Ureter (tissue), 1 donor: ENCODE results near the gene LCE1D. TPM values are rescaled to one million over a fixed set of nuclear protein-coding genes. Genes with fewer than 3 reads are reported as not detected.

Experiments used
- DNase-seq: peaks from one replicate; pipeline ENCODE4 v3.0.0-alpha.2; 2020; ENCODE audit warnings: low spot score
- total RNA-seq: library from RNA; stranded (reverse); gene quantifications from one replicate; pipeline ENCODE4 v1.2.4, GENCODE V29; 2023
- donor health status: DM: yes; HTN: yes; CAD: no.

The LCE1D gene, protein sequence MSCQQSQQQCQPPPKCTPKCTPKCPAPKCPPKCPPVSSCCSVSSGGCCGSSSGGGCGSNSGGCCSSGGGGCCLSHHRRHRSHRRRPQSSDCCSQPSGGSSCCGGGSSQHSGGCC
- not detected for total RNA-seq

DNA sequence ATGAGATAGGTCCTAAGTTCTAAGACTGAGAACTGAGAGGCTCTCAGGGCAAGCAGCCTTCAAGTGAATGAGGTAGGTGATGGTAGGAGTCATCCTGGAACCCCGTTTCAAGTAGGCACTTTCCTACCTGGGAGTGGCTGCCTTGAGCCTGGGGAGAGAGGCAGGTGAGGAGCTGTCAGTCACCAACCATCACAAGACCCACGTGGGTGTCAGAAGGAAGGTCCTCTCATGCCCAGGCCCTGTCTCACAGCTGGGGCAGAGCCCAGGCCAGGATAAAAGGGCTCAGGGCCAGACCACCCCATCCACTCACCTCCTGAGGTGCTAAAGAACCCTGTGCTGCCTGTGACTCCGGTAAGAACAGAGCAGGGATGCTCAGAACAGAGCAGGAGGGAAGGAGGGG, at the start of gene LCE1D:
TSS of gene LCE1D (plus strand) at position 301 of the 400 bp plus-strand sequence. CDS start 1,074 bp downstream, outside the sequence.
- DNase-seq, result no peak

DNA sequence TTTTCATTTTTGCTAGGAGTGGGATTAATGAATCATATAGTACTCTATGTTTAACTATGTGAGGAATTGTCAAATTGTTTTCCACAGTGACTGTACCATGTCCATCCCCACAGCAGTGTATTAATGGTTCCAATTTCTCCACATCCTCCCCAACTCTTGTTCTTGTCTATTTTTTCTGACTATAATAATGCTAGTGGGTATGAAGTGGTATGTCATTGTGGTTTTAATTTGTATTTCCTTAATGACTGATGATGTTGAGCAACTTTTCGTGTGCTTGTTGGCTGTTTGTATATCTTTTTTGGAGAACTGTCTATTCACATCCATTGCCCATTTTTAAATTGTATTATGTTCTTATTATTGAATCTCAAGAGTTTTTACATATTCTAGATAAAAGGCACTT, 48.7 kb upstream of the LCE1D start:
- no peak for DNase-seq

DNA sequence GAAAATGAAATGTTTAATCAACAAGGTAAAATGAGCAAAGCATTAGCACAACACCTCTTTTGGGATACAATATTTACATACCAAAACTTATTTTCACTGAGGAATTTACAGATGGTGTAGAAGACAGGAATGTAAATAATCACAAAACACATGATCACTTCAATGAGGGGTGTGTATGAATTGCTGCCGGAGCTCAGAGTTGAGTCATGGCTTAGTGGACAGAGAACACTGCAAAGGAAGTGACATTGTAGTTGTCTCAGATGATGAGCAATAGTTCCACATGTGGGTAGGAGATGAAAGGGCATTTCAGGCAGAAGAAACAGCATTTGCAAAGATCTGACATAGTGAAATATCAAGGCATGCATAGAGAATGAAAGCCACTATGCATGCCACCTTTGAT, 44.3 kb upstream of the LCE1D start:
- no peak for DNase-seq

DNA sequence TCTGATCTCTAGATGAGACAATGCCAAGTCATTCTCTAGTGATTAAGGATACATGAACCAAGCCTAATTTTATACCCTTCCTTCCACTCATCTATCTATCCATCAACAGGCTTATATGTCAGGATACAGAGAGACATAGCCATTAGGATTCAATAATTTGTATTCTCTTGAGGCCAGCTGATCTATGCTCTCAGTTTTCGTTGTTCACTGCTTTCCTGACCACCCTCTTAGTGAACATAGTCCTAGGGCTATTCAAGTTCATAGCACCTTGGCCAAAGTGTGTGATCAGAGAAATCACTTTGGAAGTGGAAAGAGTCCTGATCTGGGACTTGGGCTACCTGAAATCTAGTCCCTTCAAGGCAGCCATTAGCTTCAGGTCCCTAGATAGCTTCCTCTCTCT, 42.9 kb upstream of the LCE1D start:
- DNase-seq, result no peak

DNA sequence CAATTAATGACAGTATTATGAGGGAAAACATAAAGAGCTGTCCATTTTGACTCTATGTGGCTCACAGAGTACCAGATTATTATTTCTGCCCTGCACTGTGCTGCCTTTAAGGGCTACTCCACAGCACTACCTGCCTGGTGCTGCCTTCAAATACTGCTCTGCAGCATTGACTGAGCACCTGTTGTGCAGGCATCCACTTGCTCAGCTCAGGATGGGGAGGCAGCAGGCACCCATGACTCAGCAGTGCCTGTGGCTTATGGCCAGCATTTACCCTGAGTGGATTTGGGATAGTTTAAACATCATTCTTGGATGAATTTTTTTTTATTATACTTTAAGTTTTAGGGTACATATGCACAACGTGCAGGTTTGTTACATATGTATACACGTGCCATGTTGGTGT, 39.6 kb upstream of the LCE1D start:
- no peak for DNase-seq

DNA sequence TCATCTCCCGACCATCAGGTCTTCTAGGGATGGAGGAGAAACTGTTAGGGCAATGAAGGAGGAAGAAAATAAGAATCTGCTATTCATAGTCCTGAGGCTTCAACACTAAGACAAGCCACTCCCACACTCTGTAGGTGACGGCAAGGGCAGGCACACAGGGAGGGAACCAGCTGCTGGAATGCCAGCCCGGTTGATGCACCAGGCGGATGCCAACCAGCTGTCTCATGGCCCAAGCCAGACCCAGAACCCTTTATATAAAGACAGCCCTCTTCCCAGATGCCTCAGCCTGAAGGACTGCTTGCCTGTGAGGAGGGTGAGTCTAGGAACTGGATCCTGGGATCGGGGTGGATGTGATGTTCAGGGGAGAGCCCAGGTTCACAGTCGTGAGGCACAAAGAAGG, 38.8 kb upstream of the LCE1D start, which contains the start of gene KPRP:
TSS of gene KPRP (plus strand) at position 279 of the 400 bp plus-strand sequence. CDS start 1,564 bp downstream, outside the sequence.
- no peak for DNase-seq

DNA sequence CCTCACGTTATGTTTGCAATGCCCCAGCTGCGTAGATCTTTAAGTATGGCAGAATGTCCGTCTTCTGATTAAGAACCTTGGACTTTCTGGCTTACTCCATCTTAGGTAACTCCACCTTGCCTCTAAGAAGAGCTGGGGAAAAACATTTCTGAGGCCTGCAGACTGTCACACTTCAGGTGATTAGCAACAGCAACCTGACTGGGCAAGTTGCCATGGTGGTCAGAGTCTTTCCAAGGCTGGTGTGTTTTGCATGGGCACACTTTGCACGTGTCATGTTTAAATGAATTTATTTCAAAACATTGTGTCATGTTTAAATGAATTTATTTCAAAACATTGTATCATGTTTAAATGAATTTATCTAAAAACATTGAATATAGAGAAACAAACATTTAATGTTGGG, 37.9 kb upstream of the LCE1D start:
- DNase-seq, result no peak

DNA sequence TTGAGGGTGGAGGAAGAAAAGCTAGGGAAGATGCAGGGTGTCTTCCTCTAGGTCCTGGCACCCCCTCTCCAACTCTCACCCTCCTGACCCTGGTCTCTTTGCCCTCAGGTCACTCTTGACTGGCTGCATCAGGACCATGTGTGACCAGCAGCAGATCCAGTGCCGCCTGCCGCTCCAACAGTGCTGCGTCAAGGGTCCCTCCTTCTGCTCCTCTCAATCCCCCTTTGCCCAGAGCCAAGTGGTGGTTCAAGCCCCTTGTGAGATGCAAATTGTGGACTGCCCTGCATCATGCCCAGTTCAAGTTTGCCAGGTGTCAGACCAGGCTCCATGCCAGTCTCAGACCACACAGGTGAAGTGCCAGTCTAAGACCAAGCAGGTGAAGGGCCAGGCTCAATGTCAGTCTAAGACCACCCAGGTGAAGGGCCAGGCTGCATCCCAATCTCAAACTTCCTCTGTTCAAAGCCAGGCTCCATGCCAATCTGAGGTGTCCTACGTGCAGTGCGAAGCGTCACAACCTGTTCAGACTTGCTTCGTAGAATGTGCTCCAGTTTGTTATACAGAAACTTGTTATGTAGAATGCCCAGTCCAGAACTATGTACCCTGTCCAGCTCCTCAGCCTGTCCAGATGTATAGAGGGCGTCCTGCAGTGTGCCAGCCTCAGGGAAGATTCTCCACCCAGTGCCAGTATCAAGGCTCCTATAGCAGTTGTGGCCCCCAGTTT, 36.9 kb upstream of the LCE1D start:
- peak; percentile 73 for DNase-seq

DNA sequence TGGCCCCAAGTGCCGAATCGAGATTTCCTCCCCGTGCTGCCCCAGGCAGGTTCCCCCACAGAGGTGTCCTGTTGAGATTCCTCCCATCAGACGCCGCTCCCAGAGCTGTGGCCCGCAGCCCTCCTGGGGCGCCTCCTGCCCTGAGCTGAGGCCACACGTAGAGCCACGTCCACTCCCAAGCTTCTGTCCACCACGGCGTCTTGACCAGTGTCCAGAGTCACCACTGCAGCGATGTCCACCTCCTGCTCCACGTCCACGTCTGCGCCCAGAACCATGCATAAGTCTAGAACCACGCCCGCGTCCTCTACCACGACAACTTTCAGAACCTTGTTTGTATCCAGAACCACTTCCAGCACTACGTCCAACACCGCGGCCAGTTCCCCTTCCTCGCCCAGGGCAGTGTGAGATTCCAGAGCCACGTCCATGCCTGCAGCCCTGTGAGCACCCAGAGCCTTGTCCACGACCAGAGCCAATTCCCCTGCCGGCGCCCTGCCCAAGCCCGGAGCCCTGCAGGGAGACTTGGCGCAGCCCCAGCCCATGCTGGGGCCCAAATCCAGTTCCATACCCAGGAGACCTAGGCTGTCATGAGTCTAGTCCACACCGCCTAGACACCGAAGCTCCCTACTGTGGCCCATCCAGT, 35.9 kb upstream of the LCE1D start:
- DNase-seq, result no peak

DNA sequence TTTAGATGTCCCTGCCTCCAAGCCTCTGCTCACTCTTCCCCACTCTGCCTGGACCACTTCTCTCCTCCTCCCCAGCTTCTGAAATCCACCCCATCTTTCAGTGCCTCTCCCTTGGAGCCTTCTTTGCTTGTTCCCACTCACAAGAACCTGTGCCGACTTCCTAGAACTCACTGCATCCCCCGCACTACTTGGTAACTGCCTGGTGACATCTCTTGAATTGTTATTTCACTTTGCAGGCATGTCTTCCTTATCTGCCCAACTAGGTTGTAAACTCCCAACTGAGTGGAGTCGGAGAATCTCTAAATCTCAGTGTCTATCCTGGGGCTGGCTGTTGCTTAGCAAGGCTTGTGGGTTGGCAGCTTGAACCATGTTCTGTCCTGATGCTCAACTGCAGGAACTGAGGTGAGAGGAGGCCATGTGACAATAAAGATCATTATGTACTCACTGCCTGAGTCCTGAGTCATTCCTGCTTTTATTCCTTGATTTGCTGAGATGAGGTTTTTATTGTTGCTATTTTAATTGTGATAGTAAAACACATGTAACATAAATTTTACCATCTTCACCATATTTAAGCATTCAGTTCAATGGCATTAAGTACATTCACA, 34.8 kb upstream of the LCE1D start:
- no peak for DNase-seq

DNA sequence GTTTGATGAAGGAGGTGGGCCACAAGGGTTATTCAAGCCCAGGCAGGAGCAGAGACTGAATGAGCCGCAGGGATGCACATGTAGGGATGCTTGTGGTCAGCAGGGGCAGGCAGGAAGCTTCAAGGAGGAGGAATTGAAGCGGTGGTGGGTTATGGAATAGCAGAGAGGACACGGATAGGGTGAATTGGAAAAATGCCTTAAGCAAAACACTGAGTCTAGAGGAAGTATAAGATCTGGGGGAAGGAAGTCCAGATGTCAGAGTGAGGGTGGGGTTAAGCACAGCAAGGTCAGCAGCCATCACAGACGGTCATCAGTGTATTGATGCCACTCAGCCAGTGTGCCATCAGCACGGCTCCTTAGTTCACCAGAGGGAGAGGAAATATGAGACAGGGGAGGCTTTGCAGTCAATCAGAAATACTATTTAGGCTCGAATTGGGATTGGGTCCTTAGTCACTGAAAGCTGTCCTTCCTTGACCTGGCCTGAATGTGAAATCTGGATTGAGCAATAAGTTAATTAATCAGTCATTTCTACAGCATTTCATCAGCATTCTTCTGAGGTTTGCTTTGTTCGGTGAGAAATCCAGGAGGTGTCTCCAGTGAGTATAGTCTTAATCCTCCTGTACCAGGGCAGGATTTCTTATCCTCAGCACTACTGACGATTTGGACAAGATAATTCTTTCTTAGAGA, 27.5 kb upstream of the LCE1D start:
- no peak for DNase-seq

DNA sequence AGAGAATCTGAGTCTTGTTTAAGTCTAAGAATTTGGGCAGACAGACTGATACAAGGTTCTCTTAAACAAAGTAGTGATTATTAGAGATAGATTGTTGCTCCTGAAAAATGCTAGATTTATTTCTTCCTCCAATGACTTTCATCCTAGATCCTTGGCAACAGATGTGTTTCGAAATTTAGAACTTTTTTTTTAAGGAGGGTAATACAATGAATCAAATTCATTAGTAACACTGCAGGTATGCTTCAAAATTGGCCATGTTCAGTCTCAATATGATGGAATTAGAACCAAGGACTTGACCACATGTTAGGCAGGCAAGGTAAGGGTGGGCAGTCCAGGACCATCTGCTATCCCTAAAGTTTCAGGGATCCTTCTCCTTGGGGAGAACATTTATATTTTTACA, 26.1 kb upstream of the LCE1D start:
- no peak for DNase-seq

DNA sequence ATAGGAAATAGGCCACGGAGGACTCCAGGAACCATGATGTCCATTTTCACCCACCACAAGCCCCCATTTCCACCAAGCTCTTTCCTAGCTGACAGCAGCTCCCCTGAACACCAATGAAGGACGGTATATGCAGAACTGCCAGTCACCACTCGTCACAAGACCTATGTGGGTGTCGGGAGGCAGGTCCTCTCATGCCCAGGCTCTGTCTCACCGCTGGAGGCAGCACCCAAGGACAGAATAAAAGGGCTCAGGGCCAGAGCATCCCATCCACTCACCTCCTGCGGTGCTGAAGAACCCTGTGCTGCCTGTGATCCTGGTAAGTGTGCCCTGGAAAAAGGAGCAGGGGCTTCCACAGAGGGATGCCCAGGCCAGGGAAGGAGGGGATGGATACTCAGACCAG, 21.6 kb upstream of the LCE1D start, which contains the start of gene LCE1F:
TSS of gene LCE1F (plus strand) at position 266 of the 400 bp plus-strand sequence. CDS start 1,232 bp downstream, outside the sequence.
- no peak for DNase-seq

DNA sequence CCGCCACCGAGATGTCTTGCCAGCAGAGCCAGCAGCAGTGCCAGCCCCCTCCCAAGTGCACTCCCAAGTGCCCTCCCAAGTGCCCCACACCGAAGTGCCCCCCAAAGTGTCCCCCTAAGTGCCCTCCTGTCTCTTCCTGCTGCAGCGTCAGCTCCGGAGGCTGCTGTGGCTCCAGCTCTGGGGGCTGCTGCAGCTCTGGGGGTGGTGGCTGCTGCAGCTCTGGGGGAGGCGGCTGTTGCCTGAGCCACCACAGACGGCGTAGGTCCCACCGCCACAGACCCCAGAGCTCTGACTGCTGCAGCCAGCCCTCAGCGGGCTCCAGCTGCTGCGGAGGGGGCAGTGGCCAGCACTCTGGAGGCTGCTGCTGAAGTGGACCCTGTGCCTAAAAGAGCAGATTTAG, 20.2 kb upstream of the LCE1D start:
- no peak for DNase-seq

DNA sequence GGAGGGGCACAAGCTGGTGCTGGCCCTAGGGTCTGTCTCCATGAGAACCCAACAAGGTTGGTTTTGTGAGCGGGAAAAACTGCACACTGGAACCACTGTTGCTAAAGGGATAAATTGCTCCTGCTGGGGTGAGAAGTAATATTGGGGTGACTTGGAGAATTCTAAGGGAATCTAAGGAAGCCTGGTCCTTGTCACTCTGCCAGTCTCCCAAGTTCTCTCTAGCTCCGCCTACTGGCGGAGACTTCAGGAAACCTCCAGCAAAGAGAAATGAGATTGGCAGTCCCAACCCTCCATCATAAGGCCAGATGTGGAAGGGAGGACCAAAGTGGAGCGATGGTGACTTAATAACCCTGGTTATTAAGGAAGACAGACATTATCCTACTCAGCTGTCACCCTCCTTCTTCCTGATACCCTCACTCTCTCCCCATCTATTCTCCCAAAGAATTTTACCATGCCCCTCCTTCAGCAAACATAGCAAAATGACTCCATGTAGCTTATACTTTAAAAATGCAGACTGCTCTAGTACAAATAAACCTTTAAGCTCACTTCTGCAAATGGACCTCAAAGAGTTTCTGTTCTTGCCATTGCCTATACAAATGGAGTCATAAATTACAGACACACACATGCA, 18.9 kb upstream of the LCE1D start:
- no peak for DNase-seq

DNA sequence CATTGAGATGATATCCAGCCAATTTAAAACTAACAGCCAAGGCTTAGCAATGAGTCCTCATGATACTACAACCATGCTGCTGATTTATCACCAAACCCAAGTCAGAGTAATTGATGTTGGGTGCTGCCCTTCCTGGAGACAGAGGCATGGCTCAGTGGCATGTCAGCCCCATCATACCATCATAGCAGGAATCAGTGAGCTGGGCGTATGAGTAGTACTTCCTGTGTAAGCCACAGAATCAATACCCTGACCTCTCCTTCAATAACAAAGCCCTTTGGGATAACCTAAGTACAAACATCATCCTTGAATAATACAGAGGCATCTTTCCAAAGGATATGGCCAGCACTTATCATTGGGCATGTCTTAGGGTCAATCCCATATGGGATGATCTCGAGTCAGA, 13.4 kb upstream of the LCE1D start:
- DNase-seq, result no peak

DNA sequence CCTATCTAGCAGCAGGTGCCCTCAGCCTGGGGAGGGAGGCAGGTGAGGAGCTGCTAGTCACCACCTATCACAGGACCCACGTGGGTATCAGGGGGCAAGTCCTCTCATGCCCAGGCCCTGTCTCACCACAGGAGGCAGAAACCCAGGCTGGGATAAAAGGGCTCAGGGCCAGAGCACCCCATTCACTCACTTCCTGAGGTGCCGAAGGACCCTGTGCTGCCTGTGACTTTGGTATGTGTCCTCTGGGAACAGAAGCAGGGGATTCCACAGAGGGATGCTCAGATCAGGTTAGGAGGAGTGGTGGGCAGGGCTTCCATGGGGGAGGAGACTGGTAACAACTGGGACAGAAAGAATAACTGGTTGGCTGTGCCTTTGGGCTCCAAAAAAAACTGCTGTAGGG, 10.4 kb upstream of the LCE1D start, which contains the start of gene LCE1E:
TSS of gene LCE1E (plus strand) at position 181 of the 400 bp plus-strand sequence. CDS start 1,043 bp downstream, outside the sequence.
- peak; percentile 57 for DNase-seq

DNA sequence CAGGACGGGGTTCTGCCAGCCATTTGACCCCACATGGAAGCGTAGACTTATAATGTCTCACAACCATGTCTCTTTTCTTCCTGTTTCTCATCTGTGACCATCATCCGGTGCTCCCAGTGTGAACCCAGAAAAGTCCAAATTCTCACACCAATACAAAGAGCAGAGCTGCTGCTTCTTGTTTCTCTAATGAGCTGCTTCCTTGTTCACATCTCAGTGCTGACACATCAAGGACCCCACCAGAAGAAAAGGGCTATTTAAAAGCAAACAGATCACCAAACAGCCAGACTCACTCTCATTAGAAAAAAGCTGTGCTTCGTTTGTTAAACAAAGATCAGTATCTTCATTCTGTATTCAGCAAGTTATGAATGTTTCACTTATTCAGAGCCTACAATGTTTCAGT, 835 bp upstream of the LCE1D start:
- no peak for DNase-seq

DNA sequence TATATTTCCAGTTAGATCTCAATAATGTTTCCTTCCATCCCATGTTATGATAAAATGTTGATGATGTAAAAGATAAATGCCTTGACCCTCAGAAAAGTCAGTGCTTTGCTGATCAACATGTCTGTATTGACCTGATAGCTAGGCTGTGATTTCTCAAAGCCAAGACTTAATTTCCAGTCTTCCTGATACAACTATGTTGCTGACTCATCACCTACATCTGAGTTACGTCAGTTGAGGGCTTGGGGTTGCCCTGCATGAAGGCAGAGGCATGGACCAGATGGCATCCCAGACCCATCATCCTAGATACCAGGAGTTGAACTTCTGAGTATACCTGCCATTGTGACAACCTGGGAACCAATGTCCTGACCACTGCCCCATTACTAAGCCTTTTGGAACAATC, 4.8 kb downstream of the LCE1D start:
- DNase-seq, result no peak

DNA sequence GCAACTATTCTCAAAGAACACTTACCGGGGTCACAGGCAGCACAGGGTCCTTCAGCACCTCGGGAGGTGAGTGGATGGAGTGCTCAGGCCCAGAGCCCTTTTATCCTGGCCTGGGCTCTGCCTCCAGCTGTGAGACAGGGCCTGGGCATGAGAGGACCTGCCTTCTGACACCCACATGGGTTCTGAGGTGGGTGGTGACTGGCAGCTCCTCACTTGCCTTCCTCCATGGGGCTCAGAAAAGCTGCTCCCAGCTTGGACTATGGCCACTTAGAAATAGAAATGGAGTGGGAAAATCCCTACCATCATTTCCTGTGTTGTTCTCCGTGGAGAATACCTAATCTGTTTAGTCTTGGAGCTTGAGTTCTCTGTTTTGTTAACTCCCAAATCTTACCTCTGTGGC, 10.1 kb downstream of the LCE1D start, which contains the start of gene LCE1C:
TSS of gene LCE1C (minus strand) at position 76 of the 400 bp plus-strand sequence. CDS start 1,173 bp downstream, outside the sequence.
- DNase-seq, result no peak

DNA sequence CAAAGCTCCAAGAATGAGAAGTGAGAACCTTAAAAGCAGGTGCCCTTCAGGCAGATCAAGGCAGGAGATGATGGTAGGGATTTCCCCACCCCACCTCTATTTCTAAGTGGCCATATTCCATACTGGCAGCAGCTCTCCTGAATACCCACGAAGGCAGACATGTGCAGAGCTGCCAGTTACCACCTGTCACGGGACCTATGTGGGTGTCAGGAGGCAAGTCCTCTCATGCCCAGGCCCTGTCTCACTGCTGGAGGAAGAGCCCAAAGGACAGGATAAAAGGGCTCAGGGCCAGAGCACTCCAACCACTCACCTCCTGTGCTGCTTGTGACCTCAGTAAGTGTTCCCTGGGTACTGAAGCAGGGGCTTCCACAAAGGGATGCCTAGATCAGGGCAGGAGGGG, 14.5 kb downstream of the LCE1D start:
- no peak for DNase-seq
